Stimulated activated CD4-positive, alpha-beta T cell treated with anti-CD3 and anti-CD28 coated beads, Interleukin-2, amount 100 ng/mL, for 24 hours (primary cell): ENCODE measurements around the gene TBC1D12.
"Not testable (repeated sequence)": the region's sequence is repeated elsewhere in the genome, so short reads cannot be mapped to it uniquely, and the experiment has no call there.

Source experiments
- DNase-seq, 2 donors: peaks; one replicate each; pipeline ENCODE4 v3.0.0-alpha.2; 2020

The TBC1D12 gene

DNA sequence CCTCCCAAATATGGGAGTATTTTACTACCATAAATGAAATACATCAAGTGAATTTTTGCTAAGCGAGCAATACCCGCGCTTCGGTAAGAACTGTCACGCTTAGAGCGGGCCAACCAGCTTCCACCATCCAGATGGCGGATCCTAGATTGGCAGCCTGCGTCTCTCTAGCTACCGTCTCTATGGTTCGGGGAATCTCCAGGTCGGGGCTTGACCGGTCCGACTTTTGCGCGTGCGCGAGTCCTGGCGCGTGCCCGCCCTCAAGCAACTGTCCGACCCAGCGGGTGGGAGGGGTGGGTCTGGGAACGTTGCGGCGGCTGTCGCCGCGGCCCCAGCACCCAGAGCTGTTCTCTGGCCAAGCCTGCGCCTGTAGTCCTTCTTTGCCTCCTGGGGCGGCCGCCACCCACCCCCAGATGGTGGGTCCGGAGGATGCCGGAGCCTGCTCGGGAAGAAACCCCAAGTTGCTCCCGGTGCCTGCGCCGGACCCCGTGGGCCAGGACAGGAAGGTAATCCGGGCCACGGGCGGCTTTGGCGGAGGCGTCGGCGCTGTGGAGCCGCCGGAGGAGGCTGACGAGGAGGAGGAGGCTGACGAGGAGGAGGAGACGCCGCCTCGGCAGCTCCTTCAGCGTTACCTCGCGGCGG, at the start of gene TBC1D12:
Gene TBC1D12 (plus strand): TSS at position 338 of the 639 bp plus-strand sequence. CDS start 73 bp downstream, at position 411.
- peak; percentile 19 to 47 for DNase-seq

DNA sequence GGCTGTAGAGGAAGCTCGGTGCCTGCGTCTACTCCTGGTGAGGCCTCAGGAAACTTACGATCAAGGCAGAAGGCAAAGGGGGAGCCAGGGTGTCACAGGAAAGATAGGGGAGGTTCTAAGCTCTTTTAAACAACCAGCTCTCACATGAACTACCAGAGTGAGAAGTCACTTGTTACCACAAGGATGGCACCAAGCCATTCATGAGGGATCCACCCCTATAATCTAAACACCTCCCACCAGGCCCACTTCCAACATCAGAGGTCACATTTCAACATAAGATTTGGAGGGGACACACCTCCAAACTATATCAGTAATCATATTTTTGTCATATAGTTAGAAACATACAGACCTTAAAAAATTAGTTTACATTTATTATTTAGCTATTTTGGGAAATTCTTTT, 49.0 kb upstream of the TBC1D12 start:
- DNase-seq: no peak

DNA sequence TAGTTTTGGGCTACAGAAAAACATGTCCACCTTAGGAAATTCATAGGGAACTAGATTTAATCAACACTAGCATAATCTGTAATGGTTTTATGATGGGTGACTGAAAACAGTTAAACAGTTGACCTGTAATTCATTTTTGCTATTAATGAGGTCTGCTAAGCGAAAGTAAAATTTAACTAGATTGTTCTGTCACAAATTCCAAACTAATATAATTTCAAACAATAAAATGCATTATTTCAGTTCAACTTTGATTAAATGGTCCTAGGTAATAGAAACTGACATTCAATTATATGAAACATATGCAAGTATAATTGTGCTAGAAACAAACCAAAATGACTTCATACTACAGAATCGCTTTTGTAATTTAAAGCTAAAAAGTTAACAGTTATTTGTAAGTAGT, 46.5 kb upstream of the TBC1D12 start:
- no peak for DNase-seq

DNA sequence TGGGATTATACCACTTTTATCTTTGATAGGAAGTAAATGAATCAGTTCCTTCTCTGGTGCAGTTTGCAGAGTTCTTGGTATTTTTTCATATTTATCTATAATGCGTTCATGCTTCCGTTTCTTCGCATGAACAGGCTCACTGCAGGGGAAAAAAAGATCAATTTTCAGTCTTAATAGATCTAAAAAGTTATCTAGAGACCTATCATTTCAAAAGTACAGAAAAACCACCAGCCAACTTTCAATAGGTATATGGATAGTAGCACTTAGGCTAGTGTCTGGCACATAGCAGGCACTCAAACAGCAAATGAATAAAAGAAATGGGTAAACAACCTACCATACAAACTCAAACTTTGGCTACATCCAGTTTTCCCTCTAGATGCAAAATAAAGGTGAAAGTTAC, 45.1 kb upstream of the TBC1D12 start:
- DNase-seq: no peak

DNA sequence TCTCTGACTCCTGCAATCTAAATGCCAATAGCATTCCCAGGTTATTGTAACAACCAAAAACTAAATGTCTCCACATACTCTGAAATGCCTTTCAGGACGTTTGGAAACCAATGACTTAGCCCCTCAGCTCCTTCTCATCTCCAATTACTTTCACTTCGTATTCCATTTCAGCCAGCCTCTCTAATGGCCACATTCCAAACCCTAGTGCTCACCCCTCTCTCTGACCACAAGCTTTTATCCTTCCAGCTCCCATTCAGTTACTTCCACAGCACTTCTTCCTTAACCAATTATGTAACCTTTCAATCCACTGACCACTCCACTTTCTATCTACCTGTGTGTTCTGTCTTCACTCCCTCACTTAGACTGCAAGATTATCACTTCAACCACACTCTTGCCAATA, 43.9 kb upstream of the TBC1D12 start:
- DNase-seq: no peak

DNA sequence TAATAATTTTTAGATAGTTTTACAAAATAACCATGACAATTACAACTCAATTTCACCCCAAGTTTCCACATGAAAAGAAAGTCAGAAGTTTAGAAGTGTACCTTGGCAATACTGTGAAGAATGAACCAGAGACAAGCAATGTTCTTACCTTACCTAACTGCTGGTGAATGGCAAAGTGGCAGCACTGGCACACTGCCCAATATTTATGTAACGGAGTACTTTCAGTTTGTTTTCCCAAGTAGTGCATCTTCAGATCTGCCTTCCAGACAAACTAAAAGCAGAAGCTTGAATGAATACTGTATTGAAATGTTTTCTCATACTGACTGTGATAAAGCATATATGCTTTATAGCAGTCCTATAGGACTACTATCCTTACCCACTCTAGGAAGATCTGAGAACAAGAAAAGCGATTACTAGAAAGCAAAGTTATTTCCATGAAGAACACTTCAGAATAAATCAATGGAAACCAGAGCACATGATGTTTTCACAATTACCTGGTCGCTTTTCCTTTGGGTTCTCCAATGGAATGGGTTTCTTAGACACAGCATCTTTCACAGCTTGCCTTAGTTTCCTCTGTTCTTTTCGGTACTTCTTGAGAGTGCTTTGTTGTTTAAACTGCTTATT, 41.1 kb upstream of the TBC1D12 start:
- DNase-seq: no peak

DNA sequence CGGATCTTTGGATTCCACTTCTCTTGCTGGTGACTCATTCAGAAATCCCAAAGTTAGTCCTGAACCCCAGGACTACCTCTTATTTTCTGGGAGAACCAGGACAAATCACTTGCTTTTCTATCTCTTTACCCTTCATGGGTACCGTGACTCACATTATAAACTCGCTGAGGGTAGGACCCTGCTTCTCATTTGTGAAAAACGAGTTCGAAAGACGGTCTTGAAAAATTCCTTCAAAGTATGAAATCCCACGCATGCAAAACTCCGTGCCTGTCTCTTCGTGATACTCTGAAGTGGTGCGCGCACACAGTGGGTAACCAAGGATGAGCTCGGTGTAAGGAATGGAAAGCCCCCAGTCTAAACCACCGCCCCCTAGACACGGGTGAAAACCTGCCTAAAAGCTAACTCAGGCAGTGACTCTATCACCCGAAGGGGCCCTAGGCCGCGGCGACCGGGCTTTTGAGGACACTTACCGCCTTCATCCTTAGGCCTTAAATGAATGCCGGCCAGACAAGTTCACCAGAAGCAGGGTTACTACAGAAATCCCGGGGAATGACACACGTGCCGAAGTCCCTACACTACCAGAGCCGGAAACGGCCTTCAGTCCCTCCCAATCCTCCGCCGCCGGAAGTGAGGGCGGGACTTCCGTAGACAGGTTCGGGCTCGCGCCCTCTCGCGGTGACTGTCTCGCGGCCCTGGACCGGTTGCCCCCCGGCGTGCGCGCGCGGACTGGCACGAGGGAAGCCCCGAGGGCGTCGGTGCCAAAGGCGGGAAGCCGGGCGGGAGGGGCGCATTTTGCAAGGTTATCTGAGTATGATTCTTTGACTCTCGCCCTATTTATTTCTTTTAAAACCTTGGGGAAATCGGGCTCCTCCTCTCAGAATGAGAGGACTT, 39.7 kb upstream of the TBC1D12 start, which contains the start of gene NOC3L:
Gene NOC3L (minus strand): TSS at position 580 of the 891 bp plus-strand sequence. CDS start 101 bp downstream, at position 479.
- peak; percentile 98 for DNase-seq

DNA sequence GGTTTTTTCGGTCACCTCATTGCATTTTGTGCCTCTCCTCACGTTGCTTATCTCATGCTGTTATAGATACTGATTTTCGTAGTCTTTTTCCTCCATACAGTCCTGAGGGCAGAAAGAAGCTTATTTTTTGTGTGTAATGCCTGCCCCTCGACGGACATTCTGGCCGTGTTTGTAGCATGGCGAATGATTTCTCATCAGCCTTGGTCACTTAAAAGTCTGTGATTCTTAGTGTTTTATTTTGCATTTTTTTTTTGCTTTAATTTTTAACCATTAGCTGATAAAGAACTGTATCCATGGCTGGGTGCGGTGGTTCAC, 39.1 kb upstream of the TBC1D12 start:
- no peak for DNase-seq

DNA sequence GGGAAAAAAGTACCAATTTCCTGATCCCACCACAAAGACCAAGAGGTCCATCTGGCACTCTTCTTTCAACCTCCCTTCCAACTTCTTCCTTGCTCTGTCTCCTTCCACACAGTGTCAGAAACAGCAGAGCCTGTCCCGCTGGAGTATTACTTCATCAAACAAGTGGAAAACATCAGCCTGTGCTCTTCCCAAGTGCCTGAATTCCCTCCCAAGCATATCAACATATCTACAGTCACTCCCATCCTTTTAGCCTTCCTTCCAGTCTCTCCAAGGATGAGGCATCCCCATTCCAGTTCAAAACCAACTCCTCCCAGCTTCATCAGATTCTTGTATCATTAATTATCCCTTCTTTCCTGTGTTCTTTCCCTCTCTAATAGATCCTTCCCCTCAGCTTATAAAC, 37.9 kb upstream of the TBC1D12 start:
- no peak for DNase-seq

DNA sequence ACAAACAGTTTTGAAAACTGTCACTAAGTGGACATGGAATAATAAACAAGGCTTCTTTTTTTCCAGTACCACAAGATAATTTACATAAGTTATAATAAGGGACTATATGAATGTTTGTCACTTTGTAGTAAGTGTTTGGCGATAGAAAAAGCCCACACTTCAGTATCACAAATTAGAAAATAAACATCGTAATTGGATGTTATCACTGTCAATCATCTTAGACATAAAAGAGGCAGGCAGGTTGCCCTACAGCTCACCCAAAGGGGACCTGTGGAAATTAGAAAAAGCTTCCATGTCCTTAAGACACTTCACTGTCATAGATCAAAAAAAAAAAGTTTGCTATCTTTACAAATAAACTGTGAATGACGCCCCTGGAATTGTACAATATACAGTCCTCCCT, 36.0 kb upstream of the TBC1D12 start:
- no peak for DNase-seq

DNA sequence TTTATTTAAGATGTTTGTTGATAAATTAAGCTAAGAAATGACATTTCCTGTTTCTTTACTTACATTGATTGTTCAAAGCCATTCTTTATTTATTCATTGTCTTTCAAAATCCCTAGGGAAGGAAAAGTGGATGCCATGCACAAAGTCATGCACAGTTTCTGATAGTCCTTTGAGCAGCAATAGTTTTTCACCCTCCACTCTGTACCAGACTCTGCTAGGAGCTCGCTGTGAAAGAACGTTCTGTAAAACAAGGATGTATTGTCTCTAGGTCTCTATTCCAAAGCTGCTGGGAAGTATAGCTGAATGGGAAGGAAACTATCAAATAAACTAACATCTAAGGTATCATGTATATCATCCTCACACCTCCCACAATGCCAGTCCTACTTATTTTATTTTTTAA, 31.8 kb upstream of the TBC1D12 start:
- DNase-seq: no peak

DNA sequence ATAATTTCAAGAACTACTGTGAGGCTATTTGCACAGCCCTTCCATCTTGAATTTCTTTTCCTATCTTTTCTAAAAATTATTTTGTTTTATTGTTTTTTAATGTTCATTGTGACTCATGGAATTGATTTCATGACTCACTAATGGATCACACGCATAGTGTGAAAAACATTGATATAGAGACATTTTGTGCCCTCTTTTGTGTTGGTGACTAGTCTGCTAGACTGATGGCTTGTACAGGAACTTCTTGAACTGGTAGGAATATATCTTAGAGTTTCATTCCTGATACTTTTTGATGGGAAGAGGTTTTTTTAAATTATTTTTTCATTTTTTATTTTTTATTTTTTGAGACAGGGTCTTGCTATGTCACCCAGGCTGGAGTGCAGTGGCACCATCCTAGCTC, 27.0 kb upstream of the TBC1D12 start:
- no peak for DNase-seq

DNA sequence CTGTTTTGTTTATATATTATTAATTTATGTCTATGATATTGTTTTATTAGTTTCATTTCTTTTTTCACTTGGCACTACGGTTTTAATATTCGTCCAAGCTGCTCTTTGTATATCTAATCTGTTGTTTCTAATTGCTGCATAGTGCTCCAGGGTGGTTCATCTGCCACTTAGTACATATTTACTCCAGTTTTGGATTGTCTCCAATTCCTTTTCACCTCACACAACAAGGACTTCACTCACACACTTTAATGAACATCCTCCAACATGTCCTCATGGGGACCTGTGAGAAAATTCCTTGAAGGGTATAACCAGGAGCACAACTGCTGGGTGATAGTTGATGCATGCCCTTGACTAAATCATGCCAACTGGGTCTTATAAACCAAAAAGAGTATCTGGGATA, 25.5 kb upstream of the TBC1D12 start:
- no peak for DNase-seq

DNA sequence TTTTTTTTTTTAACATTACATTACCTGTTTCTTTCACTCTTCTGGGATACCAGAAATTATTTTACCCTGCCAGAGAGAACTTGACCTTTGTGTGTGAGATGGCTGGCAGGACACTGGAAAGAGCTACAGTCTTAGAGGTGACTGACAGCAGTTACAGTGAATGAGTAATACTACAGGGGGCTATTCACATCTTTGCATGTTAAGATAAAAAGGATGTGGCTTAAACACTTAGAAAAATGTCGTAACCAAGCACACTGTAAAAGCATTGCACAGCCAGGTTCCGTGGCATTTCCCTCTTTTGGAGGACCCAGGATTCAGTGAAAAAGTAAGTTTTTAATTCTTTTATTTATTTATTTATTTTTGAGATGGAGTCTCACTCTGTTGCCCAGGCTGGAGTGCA, 18.8 kb upstream of the TBC1D12 start:
- DNase-seq: no peak

DNA sequence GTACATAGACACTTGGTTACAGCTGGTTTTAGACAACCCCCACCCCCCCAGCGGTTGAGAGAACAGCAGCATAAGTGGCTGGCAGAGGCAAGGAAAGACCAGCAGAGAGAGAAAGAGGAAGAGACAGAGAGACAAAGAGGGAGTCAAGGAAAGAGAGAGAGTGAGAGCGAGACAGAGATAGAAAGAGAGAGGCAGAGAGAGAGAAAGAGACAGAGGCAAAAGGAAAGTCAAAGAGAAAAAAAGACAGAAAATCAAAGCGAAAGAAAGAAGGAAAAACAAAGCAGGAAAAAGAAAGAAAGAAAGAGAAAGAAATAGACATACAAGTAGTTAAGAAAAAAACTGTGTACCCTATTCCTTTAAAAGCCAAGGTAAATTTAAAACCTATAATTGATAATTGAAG, 16.6 kb upstream of the TBC1D12 start:
- not testable (repeated sequence) for DNase-seq

DNA sequence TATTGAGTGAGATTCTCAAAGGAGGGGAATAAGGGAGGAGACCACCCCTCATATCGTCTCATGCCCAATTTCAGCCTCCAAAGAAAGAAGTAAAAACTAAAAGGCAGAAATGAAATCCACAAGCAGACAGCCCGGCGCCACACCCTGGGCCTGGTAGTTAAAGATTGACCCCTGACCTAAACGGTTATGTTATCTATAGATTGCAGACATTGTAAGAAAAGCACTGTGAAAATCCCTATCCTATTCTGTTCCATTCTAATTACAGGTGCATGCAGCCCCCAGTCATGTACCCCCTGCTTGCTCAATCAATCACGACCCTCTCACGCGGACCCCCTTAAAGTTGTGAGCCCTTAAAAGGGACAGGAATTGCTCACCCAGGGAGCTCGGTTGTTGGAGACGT, 10.2 kb upstream of the TBC1D12 start:
- not testable (repeated sequence) for DNase-seq

DNA sequence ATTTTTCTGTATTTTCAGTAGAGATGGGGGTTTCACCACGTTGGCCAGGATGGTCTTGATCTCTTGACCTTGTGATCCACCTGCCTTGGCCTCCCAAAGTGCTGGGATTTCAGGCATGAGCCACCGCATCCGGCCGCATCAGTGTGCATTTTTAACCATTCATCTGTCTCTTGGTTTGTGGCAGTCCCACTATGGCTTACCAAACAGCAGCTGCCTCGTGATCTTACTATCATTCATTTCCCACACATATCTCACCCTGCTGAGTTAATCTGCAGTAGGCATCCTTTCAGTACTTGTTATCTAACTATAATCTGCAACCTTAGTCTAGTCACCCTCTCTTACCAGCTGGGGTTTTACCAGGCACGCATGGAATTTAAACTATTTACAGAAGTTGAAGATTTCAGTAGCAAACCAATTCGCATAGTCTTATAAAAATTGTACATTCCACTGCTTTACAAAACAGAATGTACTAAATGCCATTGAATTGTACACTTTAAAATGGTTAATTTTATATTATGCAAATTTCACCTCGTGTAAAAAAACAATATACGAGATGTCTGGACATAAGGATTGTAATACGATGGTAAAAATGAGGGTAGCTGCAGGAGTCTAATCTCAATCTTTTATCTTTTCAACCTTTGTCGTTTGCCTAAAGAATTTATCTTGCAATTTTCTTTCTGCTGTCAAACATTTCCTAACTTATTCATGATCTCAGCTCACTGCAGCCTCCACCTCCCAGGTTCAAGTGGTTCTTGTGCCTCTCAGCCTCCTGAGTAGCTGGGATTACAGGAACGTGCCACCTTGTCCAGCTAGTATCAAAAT, 4.6 kb upstream of the TBC1D12 start:
- no peak for DNase-seq

DNA sequence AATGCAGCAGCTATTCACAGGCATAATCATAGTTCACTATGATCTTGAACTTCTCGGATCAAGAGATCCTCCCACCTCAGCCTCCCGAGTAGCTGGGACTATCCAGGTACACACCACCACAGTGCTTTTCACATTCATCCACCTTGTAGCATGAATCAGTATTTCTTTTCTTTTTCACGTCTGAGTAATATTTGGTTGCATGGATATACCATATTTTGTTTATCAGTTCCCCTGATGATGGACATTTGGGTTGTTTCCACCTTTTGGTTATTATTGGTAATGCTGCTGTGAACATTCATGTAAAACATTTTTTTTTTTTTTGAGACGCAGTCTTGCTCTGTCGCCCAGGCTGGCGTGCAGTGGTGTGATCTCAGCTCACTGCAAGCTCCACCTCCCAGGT, 3.6 kb upstream of the TBC1D12 start:
- no peak for DNase-seq

DNA sequence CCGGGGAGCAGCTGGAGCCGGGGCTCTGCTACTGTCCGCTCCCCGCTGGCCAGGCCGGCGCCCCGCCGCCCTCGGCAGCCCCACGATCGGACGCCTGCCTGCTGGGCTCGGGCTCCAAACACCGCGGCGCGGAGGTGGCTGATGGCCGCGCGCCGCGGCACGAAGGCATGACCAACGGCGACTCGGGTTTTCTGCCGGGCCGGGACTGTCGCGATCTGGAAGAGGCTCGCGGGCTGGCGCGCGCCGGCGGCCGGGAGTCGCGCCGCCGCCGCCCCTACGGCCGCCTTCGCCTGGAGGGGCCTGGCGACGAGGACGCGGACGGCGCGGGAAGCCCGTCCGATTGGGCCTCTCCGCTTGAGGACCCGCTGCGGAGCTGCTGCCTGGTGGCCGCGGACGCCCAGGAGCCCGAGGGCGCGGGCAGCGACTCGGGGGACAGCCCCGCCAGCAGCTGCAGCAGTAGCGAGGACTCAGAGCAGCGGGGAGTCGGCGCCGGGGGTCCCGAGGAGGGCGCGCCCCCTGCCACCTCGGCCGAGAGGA, 570 bp downstream of the TBC1D12 start:
- peak in 1 of 2 donors; percentile 28 for DNase-seq

DNA sequence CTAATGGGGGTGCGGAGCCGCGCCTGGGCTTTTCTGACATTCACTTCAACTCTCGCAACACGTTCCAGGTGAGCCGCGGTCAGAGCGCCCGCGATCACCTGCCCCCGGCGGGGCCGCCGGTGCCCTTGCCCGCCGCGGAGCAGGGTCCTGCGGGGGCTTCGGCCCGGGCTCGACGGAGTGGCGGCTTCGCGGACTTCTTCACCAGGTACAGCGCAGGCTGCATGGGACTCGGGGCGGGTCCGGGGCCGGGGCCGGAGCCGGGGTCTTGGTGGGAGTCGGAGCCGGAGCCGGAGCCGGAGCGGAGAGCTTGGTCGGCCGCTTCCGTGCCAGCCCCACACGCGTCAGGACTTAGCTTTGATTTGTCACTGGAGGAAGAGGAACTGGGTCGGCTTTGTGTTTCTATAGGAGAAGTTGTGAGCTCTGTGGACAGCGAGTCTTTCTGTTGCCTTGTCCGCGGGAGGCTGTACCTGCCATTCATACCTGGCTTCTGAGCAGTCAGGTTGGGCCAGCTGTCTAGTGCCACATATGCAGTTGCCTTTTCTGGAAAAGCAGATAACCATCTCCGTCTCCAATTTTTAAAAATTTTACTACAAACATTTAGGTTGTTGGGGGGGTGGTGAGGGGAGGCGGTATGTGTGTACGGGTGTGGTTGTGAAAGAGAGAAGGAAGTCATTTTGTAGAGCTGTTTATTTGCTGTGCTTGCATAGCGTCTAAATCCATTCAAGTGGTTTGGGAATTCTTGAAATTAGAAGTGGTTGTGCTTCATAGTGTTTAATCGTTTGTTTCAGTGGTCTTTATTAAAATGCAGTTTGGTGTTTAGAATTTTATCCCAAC, 1.3 kb downstream of the TBC1D12 start:
- peak; percentile 18 to 25 for DNase-seq

DNA sequence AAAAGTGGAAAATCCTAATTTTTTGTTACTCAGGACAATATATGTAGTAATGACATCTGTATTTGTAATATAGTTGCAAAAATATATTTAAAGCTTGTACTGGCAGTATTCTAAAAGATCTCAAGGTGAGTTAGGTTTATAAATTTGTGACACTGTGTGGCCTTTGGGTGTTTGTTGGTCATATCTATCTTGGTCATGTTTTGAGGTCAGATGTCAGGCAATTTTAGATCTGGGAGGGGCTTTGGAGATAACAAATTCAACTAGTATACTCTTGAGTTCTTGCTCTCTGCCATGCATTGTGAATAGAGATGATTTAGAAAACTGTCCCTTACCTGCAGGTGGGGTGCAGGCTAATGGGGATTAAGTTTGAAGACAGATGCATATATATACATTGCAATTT, 3.1 kb downstream of the TBC1D12 start:
- no peak for DNase-seq

DNA sequence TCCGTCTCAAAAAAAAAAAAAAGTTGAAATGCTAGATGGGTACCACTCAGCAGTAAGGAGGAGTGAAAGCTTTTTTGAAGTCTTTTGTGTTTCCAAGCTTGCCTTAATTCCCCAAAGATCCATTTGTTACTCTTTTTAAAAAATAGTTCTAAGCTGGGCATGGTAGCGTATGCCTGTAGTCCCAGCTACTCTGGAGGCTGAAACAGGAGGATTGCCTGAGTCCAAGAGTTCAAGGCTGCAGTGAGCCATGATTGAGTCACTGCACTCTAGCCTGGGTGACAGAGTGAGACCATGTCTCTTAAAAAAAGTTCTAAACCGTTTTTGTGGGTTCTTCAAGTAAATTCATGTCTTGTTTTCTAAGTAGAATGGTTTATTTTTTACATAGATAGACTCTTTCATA, 5.3 kb downstream of the TBC1D12 start:
- DNase-seq: no peak
